OCI-LY7 (cell line): ENCODE data around the gene HECW1. TPM values are rescaled to one million over a fixed set of nuclear protein-coding genes. Genes with fewer than 3 reads are reported as not detected.
A peak's percentile ranks its signal among the peaks of the same experiment; 100 is the strongest.

Source experiments
- BruUV-seq: library from RNA; stranded (reverse); fragments of 400-500 nt; replicated peaks from 2 replicates; lab custom pipeline; 2021; lab: Mats Ljungman, UMichigan
- CTCF ChIA-PET: fragments of 300-600 bp; sonication (Branson Sonifier 250); formaldehyde crosslinking; loops from one replicate; lab custom pipeline; 2022; ENCODE audit warnings: antibody characterized with exemption; ENCODE audit not compliant: unreplicated experiment; lab: Charles Lee
- POLR2A ChIA-PET: fragments of 300-600 bp; sonication (Branson Sonifier 250); formaldehyde crosslinking; loops from one replicate; lab custom pipeline; 2022; ENCODE audit warnings: antibody characterized with exemption; lab: Charles Lee
- DNase-seq: peaks from one replicate; pipeline ENCODE4 v3.0.0-alpha.2; 2015; ENCODE audit warnings: low spot score
- H2AFZ ChIP-seq: fragments of 200-600 bp; sonication (generic), shearing (Covaris generic); 2 replicates; pipeline ENCODE4 v1.6.1; 2014; ENCODE audit warnings: mild to moderate bottlenecking, antibody characterized with exemption, low read length, moderate library complexity
- H3K27ac ChIP-seq: fragments of 200-600 bp; sonication (generic); 2 replicates; pipeline ENCODE4 v1.5.1; 2014; ENCODE audit warnings: mixed run types, low read depth, mild to moderate bottlenecking, moderate library complexity, low read length, inconsistent platforms; ENCODE audit not compliant: poor library complexity, severe bottlenecking
- H3K36me3 ChIP-seq: fragments of 200-600 bp; sonication (generic); 2 replicates; pipeline ENCODE4 v1.6.1; 2014; ENCODE audit warnings: mild to moderate bottlenecking, antibody characterized with exemption, low read length, moderate library complexity, mixed read lengths; ENCODE audit not compliant: insufficient read depth
- H3K4me1 ChIP-seq: fragments of 200-600 bp; sonication (generic); 2 replicates; pipeline ENCODE4 v1.5.1; 2014; ENCODE audit warnings: mild to moderate bottlenecking, low read length; ENCODE audit not compliant: insufficient read depth, poor library complexity, severe bottlenecking
- H3K4me2 ChIP-seq: fragments of 200-600 bp; sonication (generic); 2 replicates; pipeline ENCODE4 v1.6.1; 2014; ENCODE audit warnings: mild to moderate bottlenecking, low read length
- H3K4me3 ChIP-seq: fragments of 200-600 bp; sonication (generic); 2 replicates; pipeline ENCODE4 v1.5.1; 2014; ENCODE audit warnings: mild to moderate bottlenecking, low read depth, low read length; ENCODE audit not compliant: poor library complexity, severe bottlenecking
- H3K79me2 ChIP-seq: fragments of 200-600 bp; sonication (generic); 2 replicates; pipeline ENCODE4 v1.6.1; 2016; ENCODE audit warnings: low read depth, mild to moderate bottlenecking, low read length, moderate library complexity, mixed read lengths; ENCODE audit not compliant: insufficient read depth
- H3K9me2 ChIP-seq: fragments of 200-600 bp; sonication (generic); 2 replicates; pipeline ENCODE4 v1.6.1; 2016; ENCODE audit warnings: mild to moderate bottlenecking, low read length, mixed read lengths; ENCODE audit not compliant: insufficient read depth
- H3K9me3 ChIP-seq: fragments of 200-600 bp; sonication (generic); 2 replicates; pipeline ENCODE4 v1.6.1; 2014; ENCODE audit warnings: mild to moderate bottlenecking, mixed run types, low read length, mixed read lengths
- H4K20me1 ChIP-seq: fragments of 200-600 bp; sonication (generic); 2 replicates; pipeline ENCODE4 v1.6.1; 2014; ENCODE audit warnings: mild to moderate bottlenecking, antibody characterized with exemption, low read length, moderate library complexity, mixed read lengths; ENCODE audit not compliant: insufficient read depth
- EZH2phosphoT487 ChIP-seq: fragments of 200-600 bp; sonication (generic); IDR thresholded peaks from 2 replicates; pipeline ENCODE4 v1.6.1; 2018; ENCODE audit warnings: low read depth, borderline replicate concordance, mild to moderate bottlenecking, mixed run types, antibody characterized with exemption, low read length, moderate library complexity, mixed read lengths
- intact Hi-C: fragments of 100-400 bp; cut with micrococcal nuclease; formaldehyde crosslinking; loops from one replicate; pipeline ENCODE4 v1.10.0; 2022; ENCODE audit not compliant: unreplicated experiment
- total RNA-seq, 2 experiments: library from RNA; depleted of rRNA in 1 of 2; stranded (reverse); fragments of >200 nt in 1 of 2; shearing (Covaris generic) in 1 of 2; gene quantifications; 2 replicates each; pipeline ENCODE4 v1.2.3, GENCODE V29; 2014 to 2022
- TF ChIP-seq, protein P1 (sequence below): fragments of 200-600 bp; sonication (generic); conservative IDR thresholded peaks from 2 replicates; pipeline ENCODE4 v1.5.1; 2014; ENCODE audit warnings: mild to moderate bottlenecking, antibody characterized with exemption, low read length, moderate library complexity, mixed read lengths

HECW1 gene
- total RNA-seq, 2 experiments from 2014 or later: 2.0 TPM

DNA sequence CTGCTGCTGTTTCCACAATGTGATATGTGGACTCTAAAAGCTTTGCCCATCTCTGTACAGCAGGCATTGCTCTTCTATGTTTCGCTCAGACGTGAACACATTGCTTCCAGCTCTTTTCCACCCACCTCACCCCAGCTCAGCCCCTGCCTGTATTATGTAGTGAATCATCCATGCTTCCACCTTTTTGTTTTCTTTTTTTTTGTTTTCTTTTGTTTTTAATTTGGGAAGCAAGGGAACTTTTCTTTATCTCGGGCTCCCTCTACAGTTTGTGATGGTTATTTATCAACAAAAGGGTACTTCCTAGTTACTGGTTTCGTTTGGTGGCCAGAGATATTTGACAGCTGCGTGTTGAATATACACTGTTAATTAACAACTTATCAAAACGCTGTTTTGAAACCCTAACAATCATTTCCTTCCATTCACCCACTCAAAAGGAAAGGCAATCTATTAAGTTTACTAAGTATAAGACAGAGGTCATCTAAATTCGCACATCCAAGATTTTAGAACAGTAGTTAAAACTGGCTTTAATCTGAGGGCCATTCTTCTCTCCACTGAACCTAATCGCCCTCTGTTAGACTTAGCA lies 342.6 kb downstream of the HECW1 start:
- Histone ChIP-seq H3K27ac (no peak overlapping the region), H3K4me2 (peak overlapping the region; percentile 22; the same call in 1 of the 2 replicates), H3K4me3 (no peak overlapping the region), H4K20me1 (no peaks in the 10 kb centered on the region), H3K9me2 (no peaks in the 10 kb centered on the region), H3K36me3 (no peaks in the 10 kb centered on the region), H3K79me2 (no peaks in the 10 kb centered on the region), H2AFZ (peak overlapping the region; percentile 43; the same call in 1 of the 2 replicates), H3K9me3 (no peaks in the 10 kb centered on the region), H3K4me1 (no peaks in the 10 kb centered on the region)
- DNase-seq: peak; percentile 46
- BruUV-seq: no TSS peak
- POLR2A ChIA-PET: interaction anchor here (1.1 kb wide), 1 partner anchor 19 kb away, joined by 4 read pairs; no protein-coding TSS in a partner anchor
- TF ChIP-seq EZH2phosphoT487: no peak
- TF ChIP-seq, protein P1, sequence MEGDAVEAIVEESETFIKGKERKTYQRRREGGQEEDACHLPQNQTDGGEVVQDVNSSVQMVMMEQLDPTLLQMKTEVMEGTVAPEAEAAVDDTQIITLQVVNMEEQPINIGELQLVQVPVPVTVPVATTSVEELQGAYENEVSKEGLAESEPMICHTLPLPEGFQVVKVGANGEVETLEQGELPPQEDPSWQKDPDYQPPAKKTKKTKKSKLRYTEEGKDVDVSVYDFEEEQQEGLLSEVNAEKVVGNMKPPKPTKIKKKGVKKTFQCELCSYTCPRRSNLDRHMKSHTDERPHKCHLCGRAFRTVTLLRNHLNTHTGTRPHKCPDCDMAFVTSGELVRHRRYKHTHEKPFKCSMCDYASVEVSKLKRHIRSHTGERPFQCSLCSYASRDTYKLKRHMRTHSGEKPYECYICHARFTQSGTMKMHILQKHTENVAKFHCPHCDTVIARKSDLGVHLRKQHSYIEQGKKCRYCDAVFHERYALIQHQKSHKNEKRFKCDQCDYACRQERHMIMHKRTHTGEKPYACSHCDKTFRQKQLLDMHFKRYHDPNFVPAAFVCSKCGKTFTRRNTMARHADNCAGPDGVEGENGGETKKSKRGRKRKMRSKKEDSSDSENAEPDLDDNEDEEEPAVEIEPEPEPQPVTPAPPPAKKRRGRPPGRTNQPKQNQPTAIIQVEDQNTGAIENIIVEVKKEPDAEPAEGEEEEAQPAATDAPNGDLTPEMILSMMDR: peak; percentile 82
- intact Hi-C loops: loop anchor here (10.0 kb wide), 3 partner anchors 270 to 1510 kb away; partner anchors contain the start of gene COA1
- CTCF ChIA-PET: interaction anchor here (1.2 to 1.8 kb wide), 2 partner anchors 17 to 23 kb away, joined by 3 to 4 read pairs; no protein-coding TSS in a partner anchor

DNA sequence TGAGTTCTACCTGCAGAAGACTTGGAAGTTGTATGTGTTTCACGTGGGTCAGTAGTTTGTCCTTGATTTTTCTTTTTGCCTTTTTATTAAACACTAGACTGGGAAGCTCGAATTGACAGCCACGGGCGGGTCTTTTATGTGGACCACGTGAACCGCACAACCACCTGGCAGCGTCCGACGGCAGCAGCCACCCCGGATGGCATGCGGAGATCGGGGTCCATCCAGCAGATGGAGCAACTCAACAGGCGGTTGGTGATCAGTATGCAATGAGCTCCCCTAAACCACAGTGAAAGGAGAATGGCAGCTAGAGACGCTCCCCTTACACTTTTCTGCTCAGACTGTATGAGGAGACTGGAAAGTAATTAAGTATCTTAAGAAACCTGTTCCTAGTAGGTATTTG lies 343.8 kb downstream of the HECW1 start:
- no peaks in the 10 kb centered on the region for H3K36me3 ChIP-seq
- no peak for DNase-seq
- H4K20me1 ChIP-seq: no peaks in the 10 kb centered on the region
- TF ChIP-seq, protein P1: no peak
- TF ChIP-seq EZH2phosphoT487: no peak
- BruUV-seq: no TSS peak
- no peaks in the 10 kb centered on the region for H3K79me2 ChIP-seq
- no peaks in the 10 kb centered on the region for H3K9me3 ChIP-seq
- intact Hi-C loops: loop anchor here (10.0 kb wide), 3 partner anchors 269 to 1511 kb away; partner anchors contain the start of gene COA1
- ChIA-PET CTCF (no interaction called here), POLR2A (interaction anchor here (0.6 kb wide), 2 partner anchors 12 to 273 kb away, joined by 3 read pairs; partner anchors contain the start of gene COA1)
- no peak overlapping the region for H3K4me2 ChIP-seq
- H3K9me2 ChIP-seq: no peaks in the 10 kb centered on the region
- no peak overlapping the region for H3K27ac ChIP-seq
- H2AFZ ChIP-seq: no peak overlapping the region
- H3K4me1 ChIP-seq: no peaks in the 10 kb centered on the region
- H3K4me3 ChIP-seq: no peak overlapping the region
